ENCODE data around the gene QSER1.

The QSER1 gene

GRCh38 chr11:32890843-32891656 is 1.6 kb upstream of the QSER1 start:
- no peak for DNase-seq (ENCODE audit: low read depth in 2 of 2)

GRCh38 chr11:32891657-32892354 is 805 bp upstream of the QSER1 start:
- no peak for DNase-seq (ENCODE audit: low read depth in 2 of 2)

- peak in 1 of 2 donors; percentile 10 for DNase-seq (ENCODE audit: low read depth in 2 of 2)
Observed at GRCh38 chr11:32893093-32893342, 407 bp downstream of the QSER1 start.

GRCh38 chr11:32893343-32894148 is 935 bp downstream of the QSER1 start:
- peak; percentile 2 to 16 for DNase-seq (ENCODE audit: low read depth in 2 of 2)

GRCh38 chr11:32894149-32894827 is 1.7 kb downstream of the QSER1 start:
- no peak for DNase-seq (ENCODE audit: low read depth in 2 of 2)

GRCh38 chr11:32894921-32895320 is 2.3 kb downstream of the QSER1 start:
- no peak for DNase-seq (ENCODE audit: low read depth in 2 of 2)

GRCh38 chr11:32895471-32895870 is 2.9 kb downstream of the QSER1 start:
- no peak for DNase-seq (ENCODE audit: low read depth in 2 of 2)

- no peak for DNase-seq (ENCODE audit: low read depth in 2 of 2)
Observed at GRCh38 chr11:32897103-32897502, 4.5 kb downstream of the QSER1 start.

GRCh38 chr11:32899438-32899837 is 6.8 kb downstream of the QSER1 start:
- DNase-seq (ENCODE audit: low read depth in 2 of 2): no peak

GRCh38 chr11:32902089-32902665 is 9.6 kb downstream of the QSER1 start:
- no peak for DNase-seq (ENCODE audit: low read depth in 2 of 2)

- no peak for DNase-seq (ENCODE audit: low read depth in 2 of 2)
Observed at GRCh38 chr11:32905028-32905667, 12.5 kb downstream of the QSER1 start.

GRCh38 chr11:32908619-32909018 is 16.0 kb downstream of the QSER1 start:
- no peak for DNase-seq (ENCODE audit: low read depth in 2 of 2)

- DNase-seq (ENCODE audit: low read depth in 2 of 2): no peak
Observed at GRCh38 chr11:32911413-32911812, 18.8 kb downstream of the QSER1 start.

GRCh38 chr11:32913445-32913844 is 20.8 kb downstream of the QSER1 start:
- no peak for DNase-seq (ENCODE audit: low read depth in 2 of 2)

GRCh38 chr11:32916361-32916760 is 23.8 kb downstream of the QSER1 start:
- DNase-seq (ENCODE audit: low read depth in 2 of 2): no peak

- no peak for DNase-seq (ENCODE audit: low read depth in 2 of 2)
Observed at GRCh38 chr11:32916994-32917393, 24.4 kb downstream of the QSER1 start.

GRCh38 chr11:32918427-32918826 is 25.8 kb downstream of the QSER1 start:
- DNase-seq (ENCODE audit: low read depth in 2 of 2): no peak

GRCh38 chr11:32919338-32919737 is 26.7 kb downstream of the QSER1 start:
- no peak for DNase-seq (ENCODE audit: low read depth in 2 of 2)

- DNase-seq (ENCODE audit: low read depth in 2 of 2): no peak
Observed at GRCh38 chr11:32920570-32920969, 28.0 kb downstream of the QSER1 start.

GRCh38 chr11:32921204-32921603 is 28.6 kb downstream of the QSER1 start:
- DNase-seq (ENCODE audit: low read depth in 2 of 2): no peak

GRCh38 chr11:32931606-32932005 is 39.0 kb downstream of the QSER1 start:
- no peak for DNase-seq (ENCODE audit: low read depth in 2 of 2)

Measured in stimulated activated CD4-positive, alpha-beta T cell treated with anti-CD3 and anti-CD28 coated beads, Interleukin-1b, Interleukin-23, amount 100 ng/mL, for 1 hour (primary cell).